Fibroblast of lung (primary cell): ENCODE results near the gene OR51S1. TPM values are rescaled to one million over a fixed set of nuclear protein-coding genes. Genes with fewer than 3 reads are reported as not detected.

Experiments used
- DNase-seq, 2 donors: peaks; one replicate each; pipeline versions ENCODE4 v3.0.0 to v3.0.0-alpha.2; 2010; ENCODE audit warnings: low read depth in 2 of 2
- H2AFZ ChIP-seq: 2 replicates; pipeline ENCODE4 v1.5.1; 2012; ENCODE audit warnings: low read length, control low read depth, inconsistent platforms
- H3K27ac ChIP-seq: 2 replicates; pipeline ENCODE4 v1.5.1; 2011; ENCODE audit warnings: low read length, control low read depth; ENCODE audit not compliant: insufficient read depth
- H3K27me3 ChIP-seq: 2 replicates; pipeline ENCODE4 v1.5.1; 2011; ENCODE audit warnings: mild to moderate bottlenecking, low read length; ENCODE audit not compliant: control insufficient read depth, insufficient read depth
- H3K36me3 ChIP-seq: 2 replicates; pipeline ENCODE4 v1.5.1; 2011; ENCODE audit warnings: low read length; ENCODE audit not compliant: control insufficient read depth, insufficient read depth
- H3K4me1 ChIP-seq: 2 replicates; pipeline ENCODE4 v1.5.1; 2011; ENCODE audit warnings: low read length; ENCODE audit not compliant: control insufficient read depth, insufficient read depth; ENCODE audit errors: extremely low read depth
- H3K4me2 ChIP-seq: 2 replicates; pipeline ENCODE4 v1.5.1; 2011; ENCODE audit warnings: low read length, control low read depth; ENCODE audit not compliant: insufficient read depth; ENCODE audit errors: extremely low read depth
- H3K4me3 ChIP-seq, 4 experiments: fragments of 200-600 bp in 1 of 4; sonication (generic) in 1 of 4; replicated peaks in 1 of 4; 2 replicates each; pipeline ENCODE4 v1.5.1; 2011 to 2016; ENCODE audit warnings: low read length in 4 of 4, low read depth in 3 of 4, mild to moderate bottlenecking in 3 of 4, control low read depth in 2 of 4, inconsistent platforms in 1 of 4, mixed read lengths in 1 of 4; ENCODE audit not compliant: insufficient read depth in 1 of 4; ENCODE audit errors: control extremely low read depth in 1 of 4
- H3K79me2 ChIP-seq: 2 replicates; pipeline ENCODE4 v1.5.1; 2012; ENCODE audit warnings: mild to moderate bottlenecking, low read length, inconsistent platforms; ENCODE audit not compliant: control insufficient read depth, insufficient read depth
- H3K9ac ChIP-seq: 2 replicates; pipeline ENCODE4 v1.5.1; 2011; ENCODE audit warnings: mild to moderate bottlenecking, low read length, control low read depth; ENCODE audit not compliant: insufficient read depth
- H3K9me3 ChIP-seq: 2 replicates; pipeline ENCODE4 v1.5.1; 2012; ENCODE audit warnings: low read depth, low read length; ENCODE audit not compliant: control insufficient read depth, insufficient read depth
- H4K20me1 ChIP-seq: 2 replicates; pipeline ENCODE4 v1.5.1; 2011; ENCODE audit warnings: low read length; ENCODE audit not compliant: control insufficient read depth, insufficient read depth; ENCODE audit errors: extremely low read depth
- EZH2 ChIP-seq: IDR thresholded peaks from 2 replicates; pipeline ENCODE4 v1.5.1; 2012; ENCODE audit warnings: low read length, control low read depth, mild to moderate bottlenecking; ENCODE audit errors: missing control alignments
- polyA plus RNA-seq, 2 donors: library from polyadenylated mRNA; depleted of rRNA in 1 of 2; stranded (reverse) in 1 of 2; unstranded in 1 of 2; fragments of >200 nt; gene quantifications; 2 replicates each; pipeline ENCODE4 v1.2.1, GENCODE V29; 2011 to 2012; ENCODE audit warnings: missing spikeins in 1 of 2
- total RNA-seq: library from RNA; depleted of rRNA; stranded (reverse); fragments of >200 nt; gene quantifications from 2 replicates; pipeline ENCODE4 v1.2.1, GENCODE V29; 2014
- TF ChIP-seq, protein P1 (sequence below), 2 donors: IDR thresholded peaks in 1 of 2; conservative IDR thresholded peaks in 1 of 2; 1 replicate in 1 of 2; 2 replicates in 1 of 2; pipeline ENCODE4 v1.5.1; 2011 to 2012; ENCODE audit warnings: low read length in 2 of 2, control low read depth in 1 of 2, inconsistent platforms in 1 of 2, low read depth in 1 of 2, mild to moderate bottlenecking in 1 of 2

Gene OR51S1
- total and polyA plus RNA-seq, 2 donors (not counting 1 experiment from before 2014, with no cell fraction given) = not detected

DNA sequence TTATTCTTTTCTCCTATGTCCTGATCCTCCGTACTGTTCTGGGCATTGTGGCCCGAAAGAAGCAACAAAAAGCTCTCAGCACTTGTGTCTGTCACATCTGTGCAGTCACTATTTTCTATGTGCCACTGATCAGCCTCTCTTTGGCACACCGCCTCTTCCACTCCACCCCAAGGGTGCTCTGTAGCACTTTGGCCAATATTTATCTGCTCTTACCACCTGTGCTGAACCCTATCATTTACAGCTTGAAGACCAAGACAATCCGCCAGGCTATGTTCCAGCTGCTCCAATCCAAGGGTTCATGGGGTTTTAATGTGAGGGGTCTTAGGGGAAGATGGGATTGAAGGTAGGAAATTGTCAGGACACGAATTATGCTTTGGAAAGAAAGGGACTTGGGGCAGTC lies 33.5 kb upstream of the OR51S1 start:
- H2AFZ ChIP-seq = no peak overlapping the region
- no peaks in the 10 kb centered on the region for H3K36me3 ChIP-seq
- no peaks in the 10 kb centered on the region for H3K27me3 ChIP-seq
- no peaks in the 10 kb centered on the region for H4K20me1 ChIP-seq
- no peak overlapping the region for H3K4me2 ChIP-seq
- TF ChIP-seq, protein P1, sequence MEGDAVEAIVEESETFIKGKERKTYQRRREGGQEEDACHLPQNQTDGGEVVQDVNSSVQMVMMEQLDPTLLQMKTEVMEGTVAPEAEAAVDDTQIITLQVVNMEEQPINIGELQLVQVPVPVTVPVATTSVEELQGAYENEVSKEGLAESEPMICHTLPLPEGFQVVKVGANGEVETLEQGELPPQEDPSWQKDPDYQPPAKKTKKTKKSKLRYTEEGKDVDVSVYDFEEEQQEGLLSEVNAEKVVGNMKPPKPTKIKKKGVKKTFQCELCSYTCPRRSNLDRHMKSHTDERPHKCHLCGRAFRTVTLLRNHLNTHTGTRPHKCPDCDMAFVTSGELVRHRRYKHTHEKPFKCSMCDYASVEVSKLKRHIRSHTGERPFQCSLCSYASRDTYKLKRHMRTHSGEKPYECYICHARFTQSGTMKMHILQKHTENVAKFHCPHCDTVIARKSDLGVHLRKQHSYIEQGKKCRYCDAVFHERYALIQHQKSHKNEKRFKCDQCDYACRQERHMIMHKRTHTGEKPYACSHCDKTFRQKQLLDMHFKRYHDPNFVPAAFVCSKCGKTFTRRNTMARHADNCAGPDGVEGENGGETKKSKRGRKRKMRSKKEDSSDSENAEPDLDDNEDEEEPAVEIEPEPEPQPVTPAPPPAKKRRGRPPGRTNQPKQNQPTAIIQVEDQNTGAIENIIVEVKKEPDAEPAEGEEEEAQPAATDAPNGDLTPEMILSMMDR (conservative IDR thresholded peaks at IDR 0.05 in 1 of 2, IDR thresholded peaks at IDR 0.05 in 1 of 2; ENCODE audit: low read depth in 1 of 2, low read length in 2 of 2) = no peak
- no peak for TF ChIP-seq EZH2
- no peak for DNase-seq
- no peaks in the 10 kb centered on the region for H3K79me2 ChIP-seq
- no peak overlapping the region for H3K9ac ChIP-seq
- H3K4me1 ChIP-seq = no peaks in the 10 kb centered on the region
- H3K9me3 ChIP-seq = no peaks in the 10 kb centered on the region
- H3K27ac ChIP-seq = no peak overlapping the region
- H3K4me3 ChIP-seq = no peak overlapping the region

DNA sequence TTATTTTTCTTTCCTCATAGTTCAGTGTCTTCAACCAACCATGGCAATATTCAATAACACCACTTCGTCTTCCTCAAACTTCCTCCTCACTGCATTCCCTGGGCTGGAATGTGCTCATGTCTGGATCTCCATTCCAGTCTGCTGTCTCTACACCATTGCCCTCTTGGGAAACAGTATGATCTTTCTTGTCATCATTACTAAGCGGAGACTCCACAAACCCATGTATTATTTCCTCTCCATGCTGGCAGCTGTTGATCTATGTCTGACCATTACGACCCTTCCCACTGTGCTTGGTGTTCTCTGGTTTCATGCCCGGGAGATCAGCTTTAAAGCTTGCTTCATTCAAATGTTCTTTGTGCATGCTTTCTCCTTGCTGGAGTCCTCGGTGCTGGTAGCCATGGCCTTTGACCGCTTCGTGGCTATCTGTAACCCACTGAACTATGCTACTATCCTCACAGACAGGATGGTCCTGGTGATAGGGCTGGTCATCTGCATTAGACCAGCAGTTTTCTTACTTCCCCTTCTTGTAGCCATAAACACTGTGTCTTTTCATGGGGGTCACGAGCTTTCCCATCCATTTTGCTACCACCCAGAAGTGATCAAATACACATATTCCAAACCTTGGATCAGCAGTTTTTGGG lies 33.0 kb upstream of the OR51S1 start, which contains the start of gene OR51T1:
Gene OR51T1, plus strand, starts transcription at position 41 of the 641 bp plus-strand sequence. Its CDS starts 0 bp downstream, at position 41.
- Histone ChIP-seq H3K4me1 (no peaks in the 10 kb centered on the region), H3K27ac (no peak within 1 kb of the TSS), H3K9ac (no peak within 1 kb of the TSS), H3K36me3 (no peaks in the 10 kb centered on the region), H3K79me2 (no peaks in the 10 kb centered on the region), H3K27me3 (no peaks in the 10 kb centered on the region), H3K4me3 (no peak within 1 kb of the TSS), H4K20me1 (no peaks in the 10 kb centered on the region), H2AFZ (no peak within 1 kb of the TSS), H3K9me3 (no peaks in the 10 kb centered on the region), H3K4me2 (no peak within 1 kb of the TSS)
- TF ChIP-seq EZH2 = no peak
- TF ChIP-seq, protein P1 (conservative IDR thresholded peaks at IDR 0.05 in 1 of 2, IDR thresholded peaks at IDR 0.05 in 1 of 2; ENCODE audit: low read depth in 1 of 2, low read length in 2 of 2) = no peak
- DNase-seq = peak; percentile 8 to 29

DNA sequence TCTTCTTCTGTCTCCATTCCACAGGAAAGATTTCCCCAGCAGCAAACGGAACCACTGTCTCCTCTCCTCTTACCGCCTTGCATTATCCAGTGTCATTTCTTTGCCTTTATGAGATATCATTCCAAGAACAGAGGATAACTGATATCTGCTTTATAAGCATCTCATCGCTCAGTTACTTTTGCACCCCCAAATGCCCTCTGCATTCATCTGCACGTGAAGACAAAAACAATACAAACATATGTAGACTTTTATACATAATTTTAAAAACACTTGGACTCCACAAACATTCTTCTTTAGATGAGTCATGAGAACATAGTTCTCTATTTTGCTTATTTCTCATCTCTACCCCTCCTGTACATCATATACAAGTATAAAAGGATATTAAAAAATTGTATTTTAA lies 32.2 kb upstream of the OR51S1 start:
- Histone ChIP-seq H3K9ac (no peak overlapping the region), H3K79me2 (no peaks in the 10 kb centered on the region), H3K27ac (no peak overlapping the region), H2AFZ (no peak overlapping the region), H3K27me3 (no peaks in the 10 kb centered on the region), H4K20me1 (no peaks in the 10 kb centered on the region), H3K4me2 (no peak overlapping the region), H3K4me3 (no peak overlapping the region), H3K9me3 (no peaks in the 10 kb centered on the region), H3K4me1 (no peaks in the 10 kb centered on the region), H3K36me3 (no peaks in the 10 kb centered on the region)
- no peak for TF ChIP-seq EZH2
- TF ChIP-seq, protein P1 (conservative IDR thresholded peaks at IDR 0.05 in 1 of 2, IDR thresholded peaks at IDR 0.05 in 1 of 2; ENCODE audit: low read depth in 1 of 2, low read length in 2 of 2) = no peak
- no peak for DNase-seq
